OCI-LY3 (cell line): ENCODE data around the gene TET2.

Source experiments
- H2AFZ ChIP-seq: fragments of 200-600, 300-600 bp; shearing (Covaris generic); 2 replicates; pipeline ENCODE4 v1.6.0; 2014; ENCODE audit warnings: antibody characterized with exemption, low read depth, low read length
- H3K27ac ChIP-seq: fragments of 200-600, 300-600 bp; sonication (generic); 2 replicates; pipeline ENCODE4 v1.5.1; 2014; ENCODE audit warnings: mild to moderate bottlenecking, low read length, moderate library complexity, mixed read lengths
- H3K27me3 ChIP-seq: fragments of 200-600, 300-600 bp; sonication (generic); 2 replicates; pipeline ENCODE4 v1.6.1; 2014; ENCODE audit warnings: low read depth, low read length, mixed read lengths
- H3K36me3 ChIP-seq: fragments of 200-600, 300-600 bp; sonication (generic); replicated peaks from 2 replicates; pipeline ENCODE3; 2014; ENCODE audit warnings: low read depth, low read length, mixed read lengths
- H3K4me1 ChIP-seq: fragments of 300-600, 200-600 bp; sonication (generic); 2 replicates; pipeline ENCODE4 v1.6.1; 2014; ENCODE audit warnings: low read length, mixed read lengths
- H3K4me2 ChIP-seq: fragments of 200-600, 300-600 bp; sonication (generic); 2 replicates; pipeline ENCODE4 v1.6.1; 2014; ENCODE audit warnings: low read length, mixed read lengths
- H3K4me3 ChIP-seq: fragments of 300-600, 200-600 bp; sonication (generic); 2 replicates; pipeline ENCODE4 v1.5.1; 2014; ENCODE audit warnings: antibody characterized with exemption, mild to moderate bottlenecking, low read length, moderate library complexity
- H3K79me2 ChIP-seq: fragments of 300-600, 200-600 bp; shearing (Covaris generic); 2 replicates; pipeline ENCODE4 v1.6.1; 2014; ENCODE audit warnings: mild to moderate bottlenecking, low read length, mixed read lengths
- H3K9ac ChIP-seq: fragments of 300-600, 200-600 bp; shearing (Covaris generic); 2 replicates; pipeline ENCODE4 v1.6.0; 2014; ENCODE audit warnings: mild to moderate bottlenecking, low read length, moderate library complexity
- H3K9me3 ChIP-seq: fragments of 200-600, 300-600 bp; shearing (Covaris generic); 2 replicates; pipeline ENCODE4 v1.6.1; 2014; ENCODE audit warnings: low read length, mixed read lengths; ENCODE audit not compliant: insufficient read depth
- H4K20me1 ChIP-seq: fragments of 200-600, 300-600 bp; sonication (generic); 2 replicates; pipeline ENCODE4 v1.6.1; 2016; ENCODE audit warnings: low read length, mixed read lengths; ENCODE audit not compliant: insufficient read depth
- CTCF ChIP-seq: fragments of 200-600, 300-600 bp; sonication (generic); IDR thresholded peaks from 2 replicates; pipeline ENCODE4 v1.5.1; 2014; ENCODE audit warnings: antibody characterized with exemption, low read length, low read depth
- EZH2phosphoT487 ChIP-seq: fragments of 200-600 bp; shearing (Covaris generic); IDR thresholded peaks from 2 replicates; pipeline ENCODE4 v1.6.1; 2018; ENCODE audit warnings: antibody characterized with exemption, mixed run types, low read depth

Gene TET2

DNA sequence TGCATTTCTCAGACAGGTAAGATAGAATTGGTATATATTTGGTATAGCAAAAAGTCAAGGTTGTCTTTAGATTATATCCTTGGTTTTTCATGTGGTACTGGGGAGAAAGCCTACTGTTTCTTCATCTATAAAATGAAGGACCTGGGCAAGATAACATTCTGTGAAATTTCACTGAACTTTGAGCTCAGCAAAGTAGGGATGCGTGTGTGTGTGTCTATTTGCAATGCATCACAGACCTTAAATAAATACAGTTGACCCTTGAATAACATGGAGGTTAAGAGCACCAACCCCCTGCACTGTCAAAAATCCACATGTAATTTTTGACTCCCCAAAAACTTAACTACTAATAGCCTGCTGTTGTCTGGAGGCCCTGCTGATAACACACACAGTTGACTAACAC is 25.2 kb downstream of the TET2 start:
- Histone ChIP-seq H3K36me3 (peaks cover 19% of the 10 kb centered on the region), H3K27ac (no peak overlapping the region), H3K27me3 (no peaks in the 10 kb centered on the region), H3K9me3 (0 out of 2 replicates have a peak, but pooled peaks cover under 1% of the 10 kb centered on the region), H3K4me1 (no peaks in the 10 kb centered on the region), H4K20me1 (peaks cover 11% of the 10 kb centered on the region; the same call in 1 of the 2 replicates), H3K4me3 (no peak overlapping the region), H3K79me2 (peaks cover 29% of the 10 kb centered on the region), H3K9ac (no peak overlapping the region), H2AFZ (no peak overlapping the region), H3K4me2 (no peak overlapping the region)
- no peak for TF ChIP-seq CTCF
- no peak for TF ChIP-seq EZH2phosphoT487

DNA sequence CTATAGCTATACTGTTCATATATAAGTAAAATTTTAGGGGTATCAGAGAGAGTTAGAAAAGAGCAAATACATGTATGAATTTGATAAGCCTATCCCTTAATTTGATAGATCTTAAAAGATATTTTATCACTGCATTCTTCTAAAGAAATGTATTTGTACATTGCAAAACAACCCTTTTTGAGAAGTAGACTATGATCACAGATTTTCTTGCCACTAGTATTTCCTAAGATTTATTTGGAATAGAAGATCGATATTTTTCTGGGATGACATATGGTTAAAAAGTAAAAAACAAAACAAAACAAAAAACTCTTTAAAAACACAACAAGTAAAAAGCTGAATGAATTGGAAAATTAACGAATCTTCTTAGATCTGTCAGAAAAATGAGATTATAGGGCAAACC is 27.4 kb downstream of the TET2 start:
- peaks cover 17% of the 10 kb centered on the region for H3K36me3 ChIP-seq
- no peak overlapping the region for H3K4me3 ChIP-seq
- no peak for TF ChIP-seq CTCF
- H2AFZ ChIP-seq: no peak overlapping the region
- H3K9me3 ChIP-seq: 0 out of 2 replicates have a peak, but pooled peaks cover 3% of the 10 kb centered on the region
- H3K4me2 ChIP-seq: no peak overlapping the region
- H3K9ac ChIP-seq: no peak overlapping the region
- no peak overlapping the region for H3K27ac ChIP-seq
- peaks cover 8% of the 10 kb centered on the region; the same call in 1 of the 2 replicates for H4K20me1 ChIP-seq
- H3K27me3 ChIP-seq: no peaks in the 10 kb centered on the region
- no peaks in the 10 kb centered on the region for H3K4me1 ChIP-seq
- H3K79me2 ChIP-seq: peaks cover 20% of the 10 kb centered on the region

DNA sequence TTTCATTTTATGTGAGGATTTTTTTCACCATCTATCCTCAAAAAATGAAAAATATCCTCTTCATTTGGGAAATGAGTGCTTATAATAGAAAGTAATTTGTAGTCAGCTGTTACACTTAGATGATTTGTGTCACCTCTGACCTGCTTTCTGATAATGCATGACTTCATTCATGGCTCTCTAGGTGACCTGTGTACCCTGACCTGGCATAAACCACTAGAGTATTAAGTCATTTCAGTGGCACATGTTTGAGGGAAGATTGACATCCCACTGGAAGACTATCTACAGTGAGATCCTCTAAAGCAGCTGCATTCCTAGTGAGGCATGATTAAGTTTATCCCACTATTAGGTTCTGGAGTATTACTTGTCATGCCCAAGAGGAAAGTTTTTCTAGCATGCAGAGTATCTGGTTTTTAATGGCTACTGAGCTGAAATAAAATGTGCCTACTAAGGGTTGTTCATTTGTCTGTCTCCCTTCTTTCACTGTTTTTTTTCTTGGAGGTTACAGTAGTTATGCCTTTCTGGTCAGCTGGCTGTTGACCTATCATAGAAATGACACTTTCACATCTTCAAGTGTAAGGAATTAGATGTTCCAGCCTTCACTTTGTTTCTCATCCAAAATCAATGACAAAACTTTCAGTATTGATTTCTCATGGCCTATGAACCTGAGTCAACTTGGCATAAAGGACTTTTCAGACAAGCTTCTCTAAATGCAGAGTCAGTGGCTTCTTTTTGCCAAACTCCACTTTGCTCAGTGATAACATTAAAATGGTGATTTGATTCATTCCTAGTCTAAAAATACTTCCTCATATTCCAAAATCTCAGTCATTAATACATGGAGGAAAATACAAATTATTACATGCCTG is 33.1 kb downstream of the TET2 start:
- no peak overlapping the region for H3K4me2 ChIP-seq
- H4K20me1 ChIP-seq: peaks cover 12% of the 10 kb centered on the region; the same call in 1 of the 2 replicates
- H3K36me3 ChIP-seq: peaks cover 9% of the 10 kb centered on the region
- TF ChIP-seq CTCF: no peak
- TF ChIP-seq EZH2phosphoT487: no peak
- H3K9me3 ChIP-seq: 0 out of 2 replicates have a peak, but pooled peaks cover 3% of the 10 kb centered on the region
- no peak overlapping the region for H3K9ac ChIP-seq
- no peak overlapping the region for H2AFZ ChIP-seq
- no peaks in the 10 kb centered on the region; the same call in none of the 2 replicates for H3K79me2 ChIP-seq
- H3K4me1 ChIP-seq: no peaks in the 10 kb centered on the region
- H3K4me3 ChIP-seq: no peak overlapping the region
- no peaks in the 10 kb centered on the region for H3K27me3 ChIP-seq
- H3K27ac ChIP-seq: no peak overlapping the region

DNA sequence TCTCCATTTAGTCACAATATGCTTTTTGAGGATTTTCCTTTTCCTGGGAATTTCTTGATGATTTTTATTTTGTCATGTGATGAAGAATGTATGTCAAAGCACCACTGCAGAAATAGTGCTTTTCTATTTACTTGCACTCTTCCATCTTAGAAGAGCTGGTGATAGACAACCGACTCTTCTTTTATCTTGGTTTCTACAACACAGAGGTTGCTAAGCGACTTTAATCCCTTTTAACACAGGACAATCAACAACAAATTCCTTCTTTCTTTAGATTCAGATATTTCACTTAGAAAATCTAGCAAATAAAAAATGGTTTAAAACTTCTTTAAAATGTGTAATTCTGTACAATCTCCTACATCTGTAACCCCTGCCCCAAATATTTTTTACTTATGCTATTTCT is 34.6 kb downstream of the TET2 start:
- peaks cover 9% of the 10 kb centered on the region; the same call in 1 of the 2 replicates for H4K20me1 ChIP-seq
- H3K79me2 ChIP-seq: no peaks in the 10 kb centered on the region; the same call in 1 of the 2 replicates
- TF ChIP-seq EZH2phosphoT487 (no peak), CTCF (no peak)
- H3K27me3 ChIP-seq: no peaks in the 10 kb centered on the region
- no peak overlapping the region for H3K4me3 ChIP-seq
- H2AFZ ChIP-seq: no peak overlapping the region
- H3K4me2 ChIP-seq: no peak overlapping the region
- no peak overlapping the region for H3K9ac ChIP-seq
- peaks cover 10% of the 10 kb centered on the region for H3K36me3 ChIP-seq
- H3K9me3 ChIP-seq: 0 out of 2 replicates have a peak, but pooled peaks cover 3% of the 10 kb centered on the region
- H3K27ac ChIP-seq: no peak overlapping the region
- no peaks in the 10 kb centered on the region for H3K4me1 ChIP-seq
